K562 (cell line): ENCODE data around the gene SCAPER. TPM values are rescaled to one million over a fixed set of nuclear protein-coding genes. Genes with fewer than 3 reads are reported as not detected.

ENCODE experiments used
- BHLHE40 ChIP-seq: IDR thresholded peaks from 2 replicates; pipeline ENCODE4 v1.6.1; 2011; ENCODE audit warnings: low read length, improper control_type of control experiment
- E2F3 ChIP-seq: fragments of 250-450 bp; sonication (Bioruptor Pico); IDR thresholded peaks from 2 replicates; pipeline ENCODE4 v1.4.0; 2020; ENCODE audit warnings: mild to moderate bottlenecking
- FIP1L1 ChIP-seq: fragments of 200-400 bp; formaldehyde crosslinking; IDR thresholded peaks from 2 replicates; pipeline ENCODE4 v1.6.1; 2018; ENCODE audit warnings: mild to moderate bottlenecking, low read depth, low read length; ENCODE audit not compliant: poor library complexity, severe bottlenecking
- GABPB1 ChIP-seq: sonication (generic); formaldehyde crosslinking; IDR thresholded peaks from 2 replicates; pipeline ENCODE4 v1.8.0; 2022; ENCODE audit warnings: mild to moderate bottlenecking, missing genetic modification reagents
- NFATC3 ChIP-seq: fragments of 450-650 bp; IDR thresholded peaks from 2 replicates; pipeline ENCODE4 v1.6.1; 2017; ENCODE audit warnings: mild to moderate bottlenecking
- NFE2L1 ChIP-seq: fragments of 450-650 bp; IDR thresholded peaks from 2 replicates; pipeline ENCODE4 v1.6.1; 2016; ENCODE audit warnings: missing genetic modification characterization, low read depth, mild to moderate bottlenecking, missing compliant biosample characterization, moderate library complexity, borderline replicate concordance
- NONO ChIP-seq, 2 experiments: fragments of 200-400 bp in 1 of 2; fragments of 450-650 bp in 1 of 2; formaldehyde crosslinking in 1 of 2; IDR thresholded peaks; 2 replicates each; pipeline ENCODE4 v1.6.1; 2017; ENCODE audit warnings: low read depth in 2 of 2, mild to moderate bottlenecking in 2 of 2, moderate library complexity in 2 of 2, low read length in 1 of 2
- SAFB ChIP-seq: fragments of 200-400 bp; formaldehyde crosslinking; IDR thresholded peaks from 2 replicates; pipeline ENCODE4 v1.6.1; 2017; ENCODE audit warnings: low read depth, low read length, borderline replicate concordance
- SETDB1 ChIP-seq: IDR thresholded peaks from one replicate; pipeline ENCODE4 v1.6.1; 2012; ENCODE audit warnings: low read length, control low read depth, inconsistent platforms
- TOE1 ChIP-seq, 2 experiments: fragments of 450-650 bp in 1 of 2; sonication (generic) in 1 of 2; formaldehyde crosslinking in 1 of 2; IDR thresholded peaks; 2 replicates each; pipeline versions ENCODE4 v1.7.1 to v1.8.0; 2016 to 2022; ENCODE audit warnings: borderline replicate concordance in 2 of 2, mild to moderate bottlenecking in 2 of 2, antibody characterized with exemption in 1 of 2, inconsistent platforms in 1 of 2, low read depth in 1 of 2, missing genetic modification reagents in 1 of 2, moderate library complexity in 1 of 2
- YY1 ChIP-seq, 3 experiments: IDR thresholded peaks; 2 replicates each; pipeline ENCODE4 v1.6.1; 2011; ENCODE audit warnings: low read length in 2 of 3, mild to moderate bottlenecking in 2 of 3, moderate library complexity in 2 of 3, borderline replicate concordance in 1 of 3, control low read depth in 1 of 3, low read depth in 1 of 3; ENCODE audit not compliant: insufficient read depth in 3 of 3, insufficient replicate concordance in 2 of 3, control insufficient read depth in 1 of 3, insufficient read length in 1 of 3; ENCODE audit errors: extremely low read depth in 1 of 3
- ZC3H8 ChIP-seq: fragments of 450-650 bp; IDR thresholded peaks from 2 replicates; pipeline ENCODE4 v1.6.1; 2017
- ZNF239 ChIP-seq: fragments of 250-450 bp; sonication (Bioruptor Pico); IDR thresholded peaks from 2 replicates; pipeline ENCODE4 v1.4.0; 2020; ENCODE audit warnings: mild to moderate bottlenecking
- ZNF431 ChIP-seq: sonication (generic); formaldehyde crosslinking; IDR thresholded peaks from 2 replicates; pipeline ENCODE4 v1.8.0; 2022; ENCODE audit warnings: mild to moderate bottlenecking, missing genetic modification reagents
- polyA plus RNA-seq, 8 experiments: library from polyadenylated mRNA; depleted of rRNA in 4 of 8; stranded (reverse) in 5 of 8; unstranded in 3 of 8; fragments of >200 nt; fragmentation: Nextera tagmentation in 2 of 8; fragmentation: Illumina TruSeq in 1 of 8; extraction: Ambion mirVana in 2 of 8; extraction: Trizol in 1 of 8; gene quantifications; 2 replicates each; pipeline versions ENCODE4 v1.2.1 to v1.2.3, GENCODE V29; 2011 to 2014; ENCODE audit warnings: inconsistent platforms in 1 of 8, missing spikeins in 1 of 8
- total RNA-seq, 7 experiments: library from RNA; depleted of rRNA in 6 of 7; stranded (reverse); fragments of >200 nt in 6 of 7; fragmentation: Illumina TruSeq in 2 of 7; extraction: Trizol in 2 of 7; gene quantifications; 2 replicates each; pipeline versions ENCODE4 v1.2.1 to v1.2.3, GENCODE V29; 2011 to 2021; ENCODE audit warnings: low replicate concordance in 1 of 7
- TF ChIP-seq, protein P1 (sequence below): sonication (generic); formaldehyde crosslinking; IDR thresholded peaks from 2 replicates; pipeline ENCODE4 v1.8.0; 2022; ENCODE audit warnings: missing genetic modification reagents, mild to moderate bottlenecking, moderate library complexity, borderline replicate concordance
- TF ChIP-seq, protein P2 (sequence below): sonication (generic); formaldehyde crosslinking; IDR thresholded peaks from 2 replicates; pipeline ENCODE4 v1.8.0; 2022; ENCODE audit warnings: mild to moderate bottlenecking, missing genetic modification reagents
- TF ChIP-seq, protein P3 (sequence below): sonication (generic); formaldehyde crosslinking; IDR thresholded peaks from 2 replicates; pipeline ENCODE4 v1.8.0; 2023; ENCODE audit warnings: mild to moderate bottlenecking, missing genetic modification reagents
- TF ChIP-seq, protein P4 (sequence below), 2 experiments: fragments of 200-800 bp in 1 of 2; sonication (Bioruptor generic) in 1 of 2; sonication (generic) in 1 of 2; formaldehyde crosslinking in 1 of 2; IDR thresholded peaks in 1 of 2; conservative IDR thresholded peaks in 1 of 2; 2 replicates each; pipeline versions ENCODE4 v1.5.0 to v1.6.1; 2016 to 2020; ENCODE audit warnings: missing compliant biosample characterization in 1 of 2, missing genetic modification characterization in 1 of 2, missing genetic modification reagents in 1 of 2

Gene SCAPER
- total and polyA plus RNA-seq, 9 of the 15 experiments (the other 6 are each of a cell fraction or from before 2014, with no cell fraction given): 1.3 to 5.7 (median 3.2) TPM

DNA sequence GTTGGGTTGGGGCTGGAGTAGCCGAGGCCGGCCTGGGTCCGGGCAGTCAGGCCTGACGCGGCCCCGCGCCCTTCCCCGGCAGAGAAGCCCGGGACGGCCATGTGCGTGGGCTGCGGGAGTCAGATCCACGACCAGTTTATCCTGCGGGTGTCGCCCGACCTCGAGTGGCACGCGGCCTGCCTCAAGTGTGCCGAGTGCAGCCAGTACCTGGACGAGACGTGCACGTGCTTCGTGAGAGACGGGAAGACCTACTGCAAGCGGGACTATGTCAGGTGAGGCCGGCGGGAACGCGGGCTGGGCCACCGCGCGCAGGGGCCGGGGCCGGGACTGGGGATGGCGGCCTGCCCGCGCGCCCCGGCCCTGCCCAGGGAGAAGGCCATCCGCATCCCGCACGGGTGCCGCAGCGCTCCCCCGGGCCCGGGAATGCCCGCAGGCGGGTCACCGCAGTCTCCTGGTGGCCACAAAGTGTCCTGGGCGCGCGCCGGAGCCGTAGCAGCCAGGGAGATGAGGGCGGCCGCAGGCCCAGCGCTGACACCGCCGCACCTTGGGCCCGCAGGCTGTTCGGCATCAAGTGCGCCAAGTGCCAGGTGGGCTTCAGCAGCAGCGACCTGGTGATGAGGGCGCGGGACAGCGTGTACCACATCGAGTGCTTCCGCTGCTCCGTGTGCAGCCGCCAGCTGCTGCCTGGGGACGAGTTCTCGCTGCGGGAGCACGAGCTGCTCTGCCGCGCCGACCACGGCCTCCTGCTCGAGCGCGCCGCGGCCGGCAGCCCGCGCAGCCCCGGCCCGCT is 567.2 kb downstream of the SCAPER start (continued):
- TF ChIP-seq, protein P1, sequence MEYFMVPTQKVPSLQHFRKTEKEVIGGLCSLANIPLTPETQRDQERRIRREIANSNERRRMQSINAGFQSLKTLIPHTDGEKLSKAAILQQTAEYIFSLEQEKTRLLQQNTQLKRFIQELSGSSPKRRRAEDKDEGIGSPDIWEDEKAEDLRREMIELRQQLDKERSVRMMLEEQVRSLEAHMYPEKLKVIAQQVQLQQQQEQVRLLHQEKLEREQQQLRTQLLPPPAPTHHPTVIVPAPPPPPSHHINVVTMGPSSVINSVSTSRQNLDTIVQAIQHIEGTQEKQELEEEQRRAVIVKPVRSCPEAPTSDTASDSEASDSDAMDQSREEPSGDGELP (CRISPR knock-in tag): peak; percentile 48; the same call in 1 of the 2 replicates
- TF ChIP-seq, protein P2, sequence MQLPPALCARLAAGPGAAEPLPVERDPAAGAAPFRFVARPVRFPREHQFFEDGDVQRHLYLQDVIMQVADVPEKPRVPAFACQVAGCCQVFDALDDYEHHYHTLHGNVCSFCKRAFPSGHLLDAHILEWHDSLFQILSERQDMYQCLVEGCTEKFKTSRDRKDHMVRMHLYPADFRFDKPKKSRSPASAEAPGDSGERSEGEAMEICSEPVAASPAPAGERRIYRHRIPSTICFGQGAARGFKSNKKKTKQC (CRISPR knock-in tag): peak; percentile 48; the same call in 1 of the 2 replicates
- TF ChIP-seq, protein P3, sequence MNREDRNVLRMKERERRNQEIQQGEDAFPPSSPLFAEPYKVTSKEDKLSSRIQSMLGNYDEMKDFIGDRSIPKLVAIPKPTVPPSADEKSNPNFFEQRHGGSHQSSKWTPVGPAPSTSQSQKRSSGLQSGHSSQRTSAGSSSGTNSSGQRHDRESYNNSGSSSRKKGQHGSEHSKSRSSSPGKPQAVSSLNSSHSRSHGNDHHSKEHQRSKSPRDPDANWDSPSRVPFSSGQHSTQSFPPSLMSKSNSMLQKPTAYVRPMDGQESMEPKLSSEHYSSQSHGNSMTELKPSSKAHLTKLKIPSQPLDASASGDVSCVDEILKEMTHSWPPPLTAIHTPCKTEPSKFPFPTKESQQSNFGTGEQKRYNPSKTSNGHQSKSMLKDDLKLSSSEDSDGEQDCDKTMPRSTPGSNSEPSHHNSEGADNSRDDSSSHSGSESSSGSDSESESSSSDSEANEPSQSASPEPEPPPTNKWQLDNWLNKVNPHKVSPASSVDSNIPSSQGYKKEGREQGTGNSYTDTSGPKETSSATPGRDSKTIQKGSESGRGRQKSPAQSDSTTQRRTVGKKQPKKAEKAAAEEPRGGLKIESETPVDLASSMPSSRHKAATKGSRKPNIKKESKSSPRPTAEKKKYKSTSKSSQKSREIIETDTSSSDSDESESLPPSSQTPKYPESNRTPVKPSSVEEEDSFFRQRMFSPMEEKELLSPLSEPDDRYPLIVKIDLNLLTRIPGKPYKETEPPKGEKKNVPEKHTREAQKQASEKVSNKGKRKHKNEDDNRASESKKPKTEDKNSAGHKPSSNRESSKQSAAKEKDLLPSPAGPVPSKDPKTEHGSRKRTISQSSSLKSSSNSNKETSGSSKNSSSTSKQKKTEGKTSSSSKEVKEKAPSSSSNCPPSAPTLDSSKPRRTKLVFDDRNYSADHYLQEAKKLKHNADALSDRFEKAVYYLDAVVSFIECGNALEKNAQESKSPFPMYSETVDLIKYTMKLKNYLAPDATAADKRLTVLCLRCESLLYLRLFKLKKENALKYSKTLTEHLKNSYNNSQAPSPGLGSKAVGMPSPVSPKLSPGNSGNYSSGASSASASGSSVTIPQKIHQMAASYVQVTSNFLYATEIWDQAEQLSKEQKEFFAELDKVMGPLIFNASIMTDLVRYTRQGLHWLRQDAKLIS (CRISPR knock-in tag): peak; percentile 39; the same call in 1 of the 2 replicates
- TF ChIP-seq YY1 (IDR thresholded peaks at IDR 0.05; ENCODE audit: borderline replicate concordance in 1 of 3, control insufficient read depth in 1 of 3, extremely low read depth in 1 of 3, insufficient read depth in 3 of 3, insufficient read length in 1 of 3, insufficient replicate concordance in 2 of 3, low read depth in 1 of 3, low read length in 2 of 3) (peak in 2 of 3 experiments; percentile 58 to 74), BHLHE40 (peak; percentile 82), ZNF431 (CRISPR knock-in tag) (peak; percentile 21; the same call in 1 of the 2 replicates), FIP1L1 (peak; percentile 28), SETDB1 (no peak), E2F3 (CRISPR knock-in tag) (peak; percentile 47; the same call in 1 of the 2 replicates), GABPB1 (CRISPR knock-in tag) (peak; percentile 58; the same call in 1 of the 2 replicates), NFATC3 (no peak), SAFB (peak; percentile 80; the same call in 1 of the 2 replicates), TOE1 (IDR thresholded peaks at IDR 0.05; ENCODE audit: borderline replicate concordance) (no peak), TOE1 (CRISPR knock-in tag; IDR thresholded peaks at IDR 0.05; ENCODE audit: borderline replicate concordance, low read depth) (0 out of 2 replicates have a peak, but pooled peaks have one; percentile 50), ZC3H8 (no peak), NFE2L1 (tag) (no peak), ZNF239 (CRISPR knock-in tag) (no peak), NONO (IDR thresholded peaks at IDR 0.05; ENCODE audit: low read depth in 2 of 2, low read length in 1 of 2) (peak in 1 of 2 experiments; percentile 16; a peak in 1 of 4 replicates)
- TF ChIP-seq, protein P4, sequence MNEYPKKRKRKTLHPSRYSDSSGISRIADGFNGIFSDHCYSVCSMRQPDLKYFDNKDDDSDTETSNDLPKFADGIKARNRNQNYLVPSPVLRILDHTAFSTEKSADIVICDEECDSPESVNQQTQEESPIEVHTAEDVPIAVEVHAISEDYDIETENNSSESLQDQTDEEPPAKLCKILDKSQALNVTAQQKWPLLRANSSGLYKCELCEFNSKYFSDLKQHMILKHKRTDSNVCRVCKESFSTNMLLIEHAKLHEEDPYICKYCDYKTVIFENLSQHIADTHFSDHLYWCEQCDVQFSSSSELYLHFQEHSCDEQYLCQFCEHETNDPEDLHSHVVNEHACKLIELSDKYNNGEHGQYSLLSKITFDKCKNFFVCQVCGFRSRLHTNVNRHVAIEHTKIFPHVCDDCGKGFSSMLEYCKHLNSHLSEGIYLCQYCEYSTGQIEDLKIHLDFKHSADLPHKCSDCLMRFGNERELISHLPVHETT (CRISPR knock-in tag; conservative IDR thresholded peaks at IDR 0.05 in 1 of 2, IDR thresholded peaks at IDR 0.05 in 1 of 2): 0 out of 4 replicates have a peak, but pooled peaks of 1 of the 2 experiments have one; percentile 26
